Stimulated activated CD4-positive, alpha-beta T cell treated with anti-CD3 and anti-CD28 coated beads, TNF-alpha, amount 100 ng/mL, for 48 hours (primary cell): ENCODE data around the gene SLFN14.
"Not testable (repeated sequence)": the region's sequence is repeated elsewhere in the genome, so short reads cannot be mapped to it uniquely, and the experiment has no call there.

Source experiments
- DNase-seq, 3 donors: peaks; one replicate each; pipeline ENCODE4 v3.0.0-alpha.2; 2020; ENCODE audit warnings: low read depth in 3 of 3

The SLFN14 gene

GRCh38 chr17:35521654-35522256 lies 38.9 kb downstream of the SLFN14 start:
- DNase-seq = not testable (repeated sequence)

- DNase-seq = no peak
Observed at GRCh38 chr17:35521150-35521549, 39.5 kb downstream of the SLFN14 start.

- DNase-seq = no peak
Observed at GRCh38 chr17:35519906-35520442, 40.6 kb downstream of the SLFN14 start.

GRCh38 chr17:35519439-35519838 lies 41.2 kb downstream of the SLFN14 start:
- DNase-seq = no peak

GRCh38 chr17:35518431-35518830 lies 42.2 kb downstream of the SLFN14 start:
- not testable (repeated sequence) for DNase-seq

- DNase-seq = no peak
Observed at GRCh38 chr17:35515027-35515426, 45.6 kb downstream of the SLFN14 start.

- DNase-seq = no peak
Observed at GRCh38 chr17:35514564-35514963, 46.1 kb downstream of the SLFN14 start.
